Measurements from ENCODE around the gene IGFBP3. TPM values are rescaled to one million over a fixed set of nuclear protein-coding genes. Genes with fewer than 3 reads are reported as not detected.
"Not testable (repeated sequence)": the region's sequence is repeated elsewhere in the genome, so short reads cannot be mapped to it uniquely, and the experiment has no call there.

IGFBP3 gene
- total RNA-seq, result 100 to 1,000 TPM in 1 of 4 donors, 10 to 100 TPM in 3; 90.6 to 212 (median 97.5) TPM
- polyA plus RNA-seq, result 117 TPM
- long read RNA-seq, donor 1, transcript IGFBP3-201 (5 exons, 2,262 nt), result major isoform, 77 of 87 reads
- long read RNA-seq, donor 1, partial matches to known transcripts, result 3 of 87 reads
- long read RNA-seq, donor 1, other reads (novel, unspliced or antisense), result 5 of 87 reads
- long read RNA-seq, donor 2, transcript IGFBP3-201 (5 exons, 2,262 nt), result major isoform, 18 of 25 reads
- long read RNA-seq, donor 2, partial matches to known transcripts, result 0 of 25 reads
- long read RNA-seq, donor 2, other reads (novel, unspliced or antisense), result 5 of 25 reads
- long read RNA-seq, donor 3, transcript IGFBP3-201 (5 exons, 2,262 nt), result major isoform, 89 of 99 reads
- long read RNA-seq, donor 3, partial matches to known transcripts, result 0 of 99 reads
- long read RNA-seq, donor 3, other reads (novel, unspliced or antisense), result 8 of 99 reads
- long read RNA-seq, donor 4, transcript IGFBP3-201 (5 exons, 2,262 nt), result major isoform, 76 of 81 reads
- long read RNA-seq, donor 4, partial matches to known transcripts, result 2 of 81 reads
- long read RNA-seq, donor 4, other reads (novel, unspliced or antisense), result 3 of 81 reads

- Histone ChIP-seq H3K4me1 (ENCODE audit: control insufficient read depth, insufficient read depth, low read length) (peaks cover 5% of the 10 kb centered on the region), H3K9me3 (ENCODE audit: control insufficient read depth, low read length) (no peaks in the 10 kb centered on the region), H3K27ac (ENCODE audit: low read length) (no peak within 1 kb of the TSS), H3K4me3 (ENCODE audit: low read length) (peak within 1 kb of the TSS; percentile 55), H3K27me3 (ENCODE audit: control insufficient read depth, insufficient read depth) (no peaks in the 10 kb centered on the region)
- under 1% methylated on average over 111 of the region's 111 CpGs for WGBS
- ATAC-seq, result peak; percentile 85 to 90
- peak; percentile 66 to 88 (median 88) for DNase-seq
- intact Hi-C loops (cut with DNase I), result loop anchor here (2.0 to 10.0 kb wide), 9 partner anchors 124 to 1334 kb away; no protein-coding TSS in a partner anchor
These were observed at the start of gene IGFBP3 for GRCh38 chr7:45920502-45921380. TSS of gene IGFBP3 (minus strand) at chr7:45921272. CDS start at chr7:45921140, 132 bp downstream.

GRCh38 chr7:45970454-45970853 lies 49.4 kb upstream of the IGFBP3 start:
- no peaks in the 10 kb centered on the region for H3K27me3 ChIP-seq (ENCODE audit: control insufficient read depth, insufficient read depth)
- no peak for DNase-seq
- ATAC-seq, result no peak
- WGBS, result 72% methylated on average over 2 of the region's 2 CpGs
- no peak overlapping the region for H3K27ac ChIP-seq (ENCODE audit: low read length)
- no peak overlapping the region for H3K4me3 ChIP-seq (ENCODE audit: low read length)
- intact Hi-C loops (cut with DNase I), result no loop called here
- no peaks in the 10 kb centered on the region for H3K4me1 ChIP-seq (ENCODE audit: control insufficient read depth, insufficient read depth, low read length)
- no peaks in the 10 kb centered on the region for H3K9me3 ChIP-seq (ENCODE audit: control insufficient read depth, low read length)

GRCh38 chr7:45969940-45970339 lies 48.9 kb upstream of the IGFBP3 start:
- Histone ChIP-seq H3K4me1 (ENCODE audit: control insufficient read depth, insufficient read depth, low read length) (no peaks in the 10 kb centered on the region), H3K9me3 (ENCODE audit: control insufficient read depth, low read length) (no peaks in the 10 kb centered on the region), H3K27ac (ENCODE audit: low read length) (no peak overlapping the region), H3K27me3 (ENCODE audit: control insufficient read depth, insufficient read depth) (no peaks in the 10 kb centered on the region), H3K4me3 (ENCODE audit: low read length) (no peak overlapping the region)
- WGBS, result 85% methylated on average over 5 of the region's 5 CpGs
- ATAC-seq (no peak), DNase-seq (no peak)
- intact Hi-C loops (cut with DNase I), result no loop called here

GRCh38 chr7:45968856-45969541 lies 47.9 kb upstream of the IGFBP3 start:
- Histone ChIP-seq H3K4me3 (ENCODE audit: low read length) (no peak overlapping the region), H3K27ac (ENCODE audit: low read length) (no peak overlapping the region), H3K4me1 (ENCODE audit: control insufficient read depth, insufficient read depth, low read length) (no peaks in the 10 kb centered on the region), H3K9me3 (ENCODE audit: control insufficient read depth, low read length) (no peaks in the 10 kb centered on the region), H3K27me3 (ENCODE audit: control insufficient read depth, insufficient read depth) (no peaks in the 10 kb centered on the region)
- WGBS, result 89% methylated on average over 10 of the region's 10 CpGs
- intact Hi-C loops (cut with DNase I), result no loop called here
- ATAC-seq (no peak), DNase-seq (no peak)

- intact Hi-C loops (cut with DNase I), result no loop called here
- DNase-seq, result no peak
- H3K4me1 ChIP-seq (ENCODE audit: control insufficient read depth, insufficient read depth, low read length), result no peaks in the 10 kb centered on the region
- no peaks in the 10 kb centered on the region for H3K27me3 ChIP-seq (ENCODE audit: control insufficient read depth, insufficient read depth)
- H3K9me3 ChIP-seq (ENCODE audit: control insufficient read depth, low read length), result no peaks in the 10 kb centered on the region
- ATAC-seq, result no peak
- no peak overlapping the region for H3K4me3 ChIP-seq (ENCODE audit: low read length)
- 86% methylated on average over 7 of the region's 7 CpGs for WGBS
- H3K27ac ChIP-seq (ENCODE audit: low read length), result no peak overlapping the region
These were observed 47.2 kb upstream of the IGFBP3 start for GRCh38 chr7:45968312-45968711.

- no peaks in the 10 kb centered on the region for H3K27me3 ChIP-seq (ENCODE audit: control insufficient read depth, insufficient read depth)
- intact Hi-C loops (cut with DNase I), result no loop called here
- H3K9me3 ChIP-seq (ENCODE audit: control insufficient read depth, low read length), result no peaks in the 10 kb centered on the region
- ATAC-seq (no peak), DNase-seq (no peak)
- 95% methylated on average over 5 of the region's 5 CpGs for WGBS
- H3K27ac ChIP-seq (ENCODE audit: low read length), result no peak overlapping the region
- no peak overlapping the region for H3K4me3 ChIP-seq (ENCODE audit: low read length)
- H3K4me1 ChIP-seq (ENCODE audit: control insufficient read depth, insufficient read depth, low read length), result no peaks in the 10 kb centered on the region
These were observed 46.6 kb upstream of the IGFBP3 start for GRCh38 chr7:45967591-45968157.

GRCh38 chr7:45962861-45963260 lies 41.8 kb upstream of the IGFBP3 start:
- Histone ChIP-seq H3K27ac (ENCODE audit: low read length) (no peak overlapping the region), H3K4me3 (ENCODE audit: low read length) (no peak overlapping the region), H3K4me1 (ENCODE audit: control insufficient read depth, insufficient read depth, low read length) (no peaks in the 10 kb centered on the region), H3K9me3 (ENCODE audit: control insufficient read depth, low read length) (no peaks in the 10 kb centered on the region), H3K27me3 (ENCODE audit: control insufficient read depth, insufficient read depth) (no peaks in the 10 kb centered on the region)
- intact Hi-C loops (cut with DNase I), result no loop called here
- DNase-seq (no peak), ATAC-seq (no peak)
- WGBS, result 98% methylated on average over 6 of the region's 6 CpGs

GRCh38 chr7:45957721-45958120 lies 36.6 kb upstream of the IGFBP3 start:
- H3K27me3 ChIP-seq (ENCODE audit: control insufficient read depth, insufficient read depth), result no peaks in the 10 kb centered on the region
- WGBS, result 82% methylated on average over 3 of the region's 3 CpGs
- intact Hi-C loops (cut with DNase I), result no loop called here
- H3K4me3 ChIP-seq (ENCODE audit: low read length), result no peak overlapping the region
- H3K27ac ChIP-seq (ENCODE audit: low read length), result no peak overlapping the region
- ATAC-seq, result no peak
- no peak for DNase-seq
- no peaks in the 10 kb centered on the region for H3K4me1 ChIP-seq (ENCODE audit: control insufficient read depth, insufficient read depth, low read length)
- no peaks in the 10 kb centered on the region for H3K9me3 ChIP-seq (ENCODE audit: control insufficient read depth, low read length)

- H3K4me1 ChIP-seq (ENCODE audit: control insufficient read depth, insufficient read depth, low read length), result no peaks in the 10 kb centered on the region
- WGBS, result 92% methylated on average over 1 of the region's 1 CpG
- no peak overlapping the region for H3K27ac ChIP-seq (ENCODE audit: low read length)
- no peaks in the 10 kb centered on the region for H3K9me3 ChIP-seq (ENCODE audit: control insufficient read depth, low read length)
- H3K4me3 ChIP-seq (ENCODE audit: low read length), result no peak overlapping the region
- DNase-seq (no peak), ATAC-seq (no peak)
- H3K27me3 ChIP-seq (ENCODE audit: control insufficient read depth, insufficient read depth), result no peaks in the 10 kb centered on the region
- intact Hi-C loops (cut with DNase I), result no loop called here
These were observed 34.2 kb upstream of the IGFBP3 start for GRCh38 chr7:45955286-45955685.

GRCh38 chr7:45953055-45953454 lies 32.0 kb upstream of the IGFBP3 start:
- H3K27me3 ChIP-seq (ENCODE audit: control insufficient read depth, insufficient read depth); intact Hi-C loops (cut with DNase I); H3K4me1 ChIP-seq (ENCODE audit: control insufficient read depth, insufficient read depth, low read length); H3K4me3 ChIP-seq (ENCODE audit: low read length); H3K9me3 ChIP-seq (ENCODE audit: control insufficient read depth, low read length); ATAC-seq; H3K27ac ChIP-seq (ENCODE audit: low read length); DNase-seq: not testable (repeated sequence)
- 92% methylated on average over 21 of the region's 23 CpGs for WGBS
